T-helper 2 cell (primary cell): ENCODE results near the gene AMFR.

Experiments
- DNase-seq, 5 experiments: peaks; one replicate each; pipeline versions ENCODE4 v3.0.0 to v3.0.0-alpha.2; 2012 to 2022

AMFR gene

GRCh38 chr16:56345406-56346050, 79.8 kb downstream of the AMFR start:
- DNase-seq = no peak

- DNase-seq = no peak
These were observed 80.6 kb downstream of the AMFR start for GRCh38 chr16:56344518-56345405.

GRCh38 chr16:56343661-56344517, 81.5 kb downstream of the AMFR start:
- DNase-seq = no peak

- DNase-seq = no peak
These were observed 83.5 kb downstream of the AMFR start for GRCh38 chr16:56341656-56342399.

GRCh38 chr16:56340864-56341365, 84.4 kb downstream of the AMFR start:
- no peak for DNase-seq

- no peak for DNase-seq
These were observed 84.9 kb downstream of the AMFR start for GRCh38 chr16:56340416-56340815.

GRCh38 chr16:56339431-56340195, 85.7 kb downstream of the AMFR start:
- DNase-seq = no peak

- no peak for DNase-seq
These were observed 86.6 kb downstream of the AMFR start for GRCh38 chr16:56338566-56339318.

GRCh38 chr16:56337858-56338325, 87.5 kb downstream of the AMFR start:
- no peak for DNase-seq

GRCh38 chr16:56337131-56337857, 88.1 kb downstream of the AMFR start:
- no peak for DNase-seq

- DNase-seq = no peak
These were observed 88.6 kb downstream of the AMFR start for GRCh38 chr16:56336711-56337110.

- DNase-seq = no peak
These were observed 89.2 kb downstream of the AMFR start for GRCh38 chr16:56336071-56336688.

- DNase-seq = no peak
These were observed 90.6 kb downstream of the AMFR start for GRCh38 chr16:56334761-56335160.

- DNase-seq = no peak
These were observed 92.8 kb downstream of the AMFR start for GRCh38 chr16:56332464-56333079.

GRCh38 chr16:56331915-56332314, 93.4 kb downstream of the AMFR start:
- DNase-seq = no peak

- no peak for DNase-seq
These were observed 93.9 kb downstream of the AMFR start for GRCh38 chr16:56331399-56331798.

- DNase-seq = no peak
These were observed 94.9 kb downstream of the AMFR start for GRCh38 chr16:56330476-56330875.

- no peak for DNase-seq
These were observed 95.5 kb downstream of the AMFR start for GRCh38 chr16:56329887-56330286.
